GM23338 (cell line): Measurements from ENCODE around the gene NEK4. TPM values are rescaled to one million over a fixed set of nuclear protein-coding genes. Genes with fewer than 3 reads are reported as not detected.

Source experiments
- ATAC-seq: fragments of 200-7000 bp; cut with Tn5 transposase; 3 replicates; pipeline ENCODE4 v1.9.1; 2020
- DNase-seq: peaks from one replicate; pipeline ENCODE4 v3.0.0-alpha.2; 2015; ENCODE audit warnings: low spot score
- H2AFZ ChIP-seq: fragments of 200-600 bp; sonication (generic); 2 replicates; pipeline ENCODE4 v1.8.0; 2016; ENCODE audit warnings: antibody characterized with exemption, mild to moderate bottlenecking, moderate library complexity
- H3F3A ChIP-seq: fragments of 200-600 bp; sonication (generic); replicated peaks from 2 replicates; pipeline ENCODE4 v1.8.0; 2017; ENCODE audit warnings: antibody characterized with exemption, mixed run types, low read depth
- H3K27ac ChIP-seq: fragments of 200-600 bp; sonication (generic); 2 replicates; pipeline ENCODE4 v1.6.1; 2016; ENCODE audit warnings: low read depth
- H3K27me3 ChIP-seq: fragments of 200-600 bp; sonication (generic); 2 replicates; pipeline ENCODE4 v1.8.0; 2016; ENCODE audit warnings: mild to moderate bottlenecking, mixed run types, moderate library complexity; ENCODE audit not compliant: insufficient read depth
- H3K36me3 ChIP-seq: fragments of 200-600 bp; sonication (generic); 2 replicates; pipeline ENCODE4 v1.8.0; 2016; ENCODE audit warnings: mild to moderate bottlenecking; ENCODE audit not compliant: insufficient read depth
- H3K4me1 ChIP-seq: fragments of 200-600 bp; sonication (generic); 2 replicates; pipeline ENCODE4 v1.8.0; 2016; ENCODE audit warnings: mild to moderate bottlenecking, moderate library complexity; ENCODE audit not compliant: insufficient read depth
- H3K4me2 ChIP-seq: fragments of 200-600 bp; sonication (generic); 2 replicates; pipeline ENCODE4 v1.7.1; 2017; ENCODE audit warnings: mixed run types
- H3K4me3 ChIP-seq: fragments of 200-600 bp; sonication (generic); 2 replicates; pipeline ENCODE4 v1.6.1; 2016; ENCODE audit warnings: mixed run types
- H3K79me2 ChIP-seq: fragments of 200-600 bp; sonication (generic); replicated peaks from 2 replicates; pipeline ENCODE4 v1.8.0; 2017; ENCODE audit warnings: mild to moderate bottlenecking; ENCODE audit not compliant: insufficient read depth
- H3K9me2 ChIP-seq: fragments of 200-600 bp; sonication (generic); 2 replicates; pipeline ENCODE4 v1.8.0; 2017; ENCODE audit not compliant: insufficient read depth
- H4K20me1 ChIP-seq: fragments of 200-600 bp; sonication (generic); replicated peaks from 2 replicates; pipeline ENCODE4 v1.8.0; 2017; ENCODE audit warnings: mild to moderate bottlenecking; ENCODE audit not compliant: insufficient read depth
- H3K27ac Mint-ChIP-seq: 2 replicates; pipeline ENCODE4 v1.8.0; 2020; ENCODE audit warnings: inconsistent platforms, mild to moderate bottlenecking, moderate library complexity, mixed read lengths
- H3K27me3 Mint-ChIP-seq: 3 replicates; pipeline ENCODE4 v1.8.0; 2022; ENCODE audit warnings: low read depth, mild to moderate bottlenecking, moderate library complexity, mixed read lengths, inconsistent platforms; ENCODE audit not compliant: insufficient read depth, poor library complexity
- H3K36me3 Mint-ChIP-seq: 3 replicates; pipeline ENCODE4 v1.8.0; 2021; ENCODE audit warnings: low read depth, mild to moderate bottlenecking, inconsistent platforms, moderate library complexity, mixed read lengths
- H3K4me1 Mint-ChIP-seq: 3 replicates; pipeline ENCODE4 v1.8.0; 2020; ENCODE audit warnings: mild to moderate bottlenecking, inconsistent platforms, mixed read lengths
- H3K4me3 Mint-ChIP-seq: 3 replicates; pipeline ENCODE4 v1.8.0; 2021; ENCODE audit warnings: moderate library complexity, mild to moderate bottlenecking, inconsistent platforms, mixed read lengths
- H3K9me3 Mint-ChIP-seq: 3 replicates; pipeline ENCODE4 v1.8.0; 2020; ENCODE audit warnings: moderate library complexity, mild to moderate bottlenecking, inconsistent platforms, mixed read lengths
- CREB1 ChIP-seq: fragments of 250-450 bp; sonication (Bioruptor Pico); IDR thresholded peaks from 2 replicates; pipeline ENCODE4 v1.5.0; 2020; ENCODE audit warnings: low read depth, mild to moderate bottlenecking, moderate library complexity
- CTCF ChIP-seq, 2 experiments: fragments of 200-600 bp in 1 of 2; sonication (generic) in 1 of 2; conservative IDR thresholded peaks; 2 replicates each; pipeline versions ENCODE4 v1.5.1 to v1.6.1; 2016 to 2017; ENCODE audit warnings: antibody characterized with exemption in 2 of 2, low read depth in 2 of 2, mild to moderate bottlenecking in 2 of 2, moderate library complexity in 1 of 2
- EZH2phosphoT487 ChIP-seq: fragments of 200-600 bp; sonication (generic); IDR thresholded peaks from one replicate; pipeline ENCODE4 v1.8.1; 2018; ENCODE audit warnings: antibody characterized with exemption; ENCODE audit not compliant: unreplicated experiment
- JUNB ChIP-seq: IDR thresholded peaks from one replicate; pipeline ENCODE4 v1.6.1; 2016; ENCODE audit warnings: antibody characterized with exemption; ENCODE audit not compliant: unreplicated experiment
- POLR2AphosphoS5 ChIP-seq: IDR thresholded peaks from 2 replicates; pipeline ENCODE4 v1.6.1; 2016; ENCODE audit warnings: antibody characterized with exemption, low read depth
- STAT1 ChIP-seq: IDR thresholded peaks from one replicate; pipeline ENCODE4 v1.6.1; 2016; ENCODE audit warnings: antibody characterized with exemption; ENCODE audit not compliant: unreplicated experiment
- ZNF114 ChIP-seq: fragments of 250-450 bp; sonication (Bioruptor Pico); IDR thresholded peaks from 2 replicates; pipeline ENCODE4 v1.5.0; 2020; ENCODE audit warnings: mild to moderate bottlenecking, moderate library complexity
- ZNF331 ChIP-seq: fragments of 250-450 bp; sonication (Bioruptor Pico); IDR thresholded peaks from 2 replicates; pipeline ENCODE4 v1.5.0; 2020; ENCODE audit warnings: low read depth, mild to moderate bottlenecking, moderate library complexity
- ZNF462 ChIP-seq: fragments of 250-450 bp; sonication (Bioruptor Pico); IDR thresholded peaks from 2 replicates; pipeline ENCODE4 v1.5.0; 2020; ENCODE audit warnings: mild to moderate bottlenecking, moderate library complexity
- polyA plus RNA-seq: library from polyadenylated mRNA; unstranded; fragments of >200 nt; fragmentation: Nextera tagmentation; extraction: Ambion mirVana; gene quantifications from 2 replicates; pipeline ENCODE4 v1.2.1, GENCODE V29; 2016
- total RNA-seq: library from RNA; depleted of rRNA; stranded (reverse); fragments of >200 nt; shearing (Covaris generic); gene quantifications from 2 replicates; pipeline ENCODE4 v1.2.3, GENCODE V29; 2014

Gene NEK4
- total and polyA plus RNA-seq, 2 experiments from 2014 or later, result 8.6 to 42.7 TPM

- ATAC-seq (no peak), DNase-seq (no peak)
- H3K4me1 Mint-ChIP-seq, result no peaks in the 10 kb centered on the region
- H3K9me2 ChIP-seq, result no peaks in the 10 kb centered on the region
- H3K27me3 ChIP-seq, result no peaks in the 10 kb centered on the region
- no peaks in the 10 kb centered on the region for H3K27me3 Mint-ChIP-seq
- H3K4me3 ChIP-seq, result no peak overlapping the region
- TF ChIP-seq POLR2AphosphoS5, result no peak
- no peaks in the 10 kb centered on the region for H3K4me1 ChIP-seq
- H3K79me2 ChIP-seq, result no peaks in the 10 kb centered on the region
- no peak overlapping the region for H3K27ac ChIP-seq
- H3K36me3 Mint-ChIP-seq, result peaks cover 54% of the 10 kb centered on the region; the same call in 2 of the 3 replicates
- no peaks in the 10 kb centered on the region for H3F3A ChIP-seq
- no peaks in the 10 kb centered on the region for H3K9me3 Mint-ChIP-seq
- no peak overlapping the region for H2AFZ ChIP-seq
- no peak overlapping the region for H3K4me3 Mint-ChIP-seq
- H4K20me1 ChIP-seq, result 0 out of 2 replicates have a peak, but pooled peaks cover 4% of the 10 kb centered on the region
- peaks cover 31% of the 10 kb centered on the region for H3K36me3 ChIP-seq
- no peak overlapping the region for H3K4me2 ChIP-seq
- no peak overlapping the region for H3K27ac Mint-ChIP-seq
Observed at GRCh38 chr3:52754373-52754772, 16.4 kb downstream of the NEK4 start.

- no peaks in the 10 kb centered on the region for H3K27me3 ChIP-seq
- Mint-ChIP-seq H3K4me3 (no peak overlapping the region), H3K9me3 (no peaks in the 10 kb centered on the region), H3K4me1 (no peaks in the 10 kb centered on the region), H3K27me3 (no peaks in the 10 kb centered on the region), H3K27ac (peak overlapping the region; percentile 78), H3K36me3 (peaks cover 57% of the 10 kb centered on the region; the same call in 2 of the 3 replicates)
- H2AFZ ChIP-seq, result no peak overlapping the region
- H3K4me2 ChIP-seq, result no peak overlapping the region
- H3K27ac ChIP-seq, result no peak overlapping the region
- H3K9me2 ChIP-seq, result no peaks in the 10 kb centered on the region
- DNase-seq (no peak), ATAC-seq (no peak)
- no peak overlapping the region for H3K4me3 ChIP-seq
- no peaks in the 10 kb centered on the region for H3K79me2 ChIP-seq
- no peaks in the 10 kb centered on the region for H3K4me1 ChIP-seq
- H4K20me1 ChIP-seq, result no peaks in the 10 kb centered on the region
- no peaks in the 10 kb centered on the region for H3F3A ChIP-seq
- peaks cover 28% of the 10 kb centered on the region for H3K36me3 ChIP-seq
- TF ChIP-seq JUNB (no peak), ZNF114 (CRISPR knock-in tag) (no peak), CREB1 (CRISPR knock-in tag) (no peak), ZNF462 (CRISPR knock-in tag) (no peak), STAT1 (no peak), POLR2AphosphoS5 (no peak), EZH2phosphoT487 (no peak), ZNF331 (CRISPR knock-in tag) (no peak), CTCF (conservative IDR thresholded peaks at IDR 0.05; ENCODE audit: low read depth in 2 of 2) (no peak)
Observed at GRCh38 chr3:52752045-52752660, 18.6 kb downstream of the NEK4 start.
